ENCODE measurements around the gene CHD5.

DNA sequence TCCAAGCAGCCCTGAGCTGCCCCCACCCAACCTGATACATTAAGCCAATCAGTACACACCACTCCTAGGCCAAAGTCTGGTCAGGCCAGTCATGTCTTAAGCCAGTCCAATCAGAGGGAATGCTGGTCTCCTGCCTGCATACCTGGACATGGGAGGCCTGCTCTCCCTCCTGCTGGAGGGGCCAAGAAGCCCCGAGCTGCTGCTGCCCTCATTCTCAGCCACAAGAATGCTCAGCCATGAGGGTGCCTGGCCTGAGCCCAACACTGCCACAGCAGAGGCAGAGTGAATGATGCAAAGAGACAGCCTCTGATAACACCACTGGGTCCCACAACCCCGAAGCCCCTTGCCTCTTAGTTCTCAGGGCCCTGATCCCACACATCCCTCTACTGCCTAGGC lies 23.0 kb downstream of the CHD5 start:
- TF ChIP-seq, protein P1, sequence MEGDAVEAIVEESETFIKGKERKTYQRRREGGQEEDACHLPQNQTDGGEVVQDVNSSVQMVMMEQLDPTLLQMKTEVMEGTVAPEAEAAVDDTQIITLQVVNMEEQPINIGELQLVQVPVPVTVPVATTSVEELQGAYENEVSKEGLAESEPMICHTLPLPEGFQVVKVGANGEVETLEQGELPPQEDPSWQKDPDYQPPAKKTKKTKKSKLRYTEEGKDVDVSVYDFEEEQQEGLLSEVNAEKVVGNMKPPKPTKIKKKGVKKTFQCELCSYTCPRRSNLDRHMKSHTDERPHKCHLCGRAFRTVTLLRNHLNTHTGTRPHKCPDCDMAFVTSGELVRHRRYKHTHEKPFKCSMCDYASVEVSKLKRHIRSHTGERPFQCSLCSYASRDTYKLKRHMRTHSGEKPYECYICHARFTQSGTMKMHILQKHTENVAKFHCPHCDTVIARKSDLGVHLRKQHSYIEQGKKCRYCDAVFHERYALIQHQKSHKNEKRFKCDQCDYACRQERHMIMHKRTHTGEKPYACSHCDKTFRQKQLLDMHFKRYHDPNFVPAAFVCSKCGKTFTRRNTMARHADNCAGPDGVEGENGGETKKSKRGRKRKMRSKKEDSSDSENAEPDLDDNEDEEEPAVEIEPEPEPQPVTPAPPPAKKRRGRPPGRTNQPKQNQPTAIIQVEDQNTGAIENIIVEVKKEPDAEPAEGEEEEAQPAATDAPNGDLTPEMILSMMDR (IDR thresholded peaks at IDR 0.05), result no peak
- TF ChIP-seq POLR2A (IDR thresholded peaks at IDR 0.05) (no peak), POLR2AphosphoS5 (IDR thresholded peaks at IDR 0.05) (no peak)
